GM12891 (cell line): ENCODE data around the gene ITM2B.
"Not testable (repeated sequence)": the region's sequence is repeated elsewhere in the genome, so short reads cannot be mapped to it uniquely, and the experiment has no call there.

Experiments
- PAX5 ChIP-seq: IDR thresholded peaks from 2 replicates; pipeline ENCODE4 v1.6.1; 2011; ENCODE audit warnings: low read length, moderate library complexity, mild to moderate bottlenecking; ENCODE audit not compliant: insufficient read depth, severe bottlenecking
- POLR2A ChIP-seq: IDR thresholded peaks from 2 replicates; pipeline ENCODE4 v1.6.1; 2011; ENCODE audit warnings: low read depth, low read length, control low read depth
- POLR2AphosphoS5 ChIP-seq: IDR thresholded peaks from 2 replicates; pipeline ENCODE4 v1.6.1; 2011; ENCODE audit warnings: low read depth, low read length, control low read depth
- POU2F2 ChIP-seq: IDR thresholded peaks from 2 replicates; pipeline ENCODE4 v1.6.1; 2011; ENCODE audit warnings: low read depth, mild to moderate bottlenecking, control low read depth, low read length, moderate library complexity
- SPI1 ChIP-seq: IDR thresholded peaks from 2 replicates; pipeline ENCODE4 v1.6.1; 2011; ENCODE audit warnings: low read depth, low read length, control low read depth
- TAF1 ChIP-seq: IDR thresholded peaks from 2 replicates; pipeline ENCODE4 v1.6.1; 2011; ENCODE audit warnings: low read depth, low read length, control low read depth

GRCh38 chr13:48239369-48239768 is 6.4 kb downstream of the ITM2B start:
- TF ChIP-seq PAX5, POLR2A, POLR2AphosphoS5, TAF1, SPI1, POU2F2: not testable (repeated sequence)
